HepG2 (cell line): ENCODE results near the gene LZTS2. TPM values are rescaled to one million over a fixed set of nuclear protein-coding genes. Genes with fewer than 3 reads are reported as not detected.

ENCODE experiments used
- EHMT2 ChIP-seq: fragments of 200-600 bp; sonication (generic); IDR thresholded peaks from 2 replicates; pipeline ENCODE4 v1.7.0; 2017; ENCODE audit warnings: antibody characterized with exemption, low read depth, low read length, borderline replicate concordance
- FOXC1 ChIP-seq: sonication (generic); formaldehyde crosslinking; IDR thresholded peaks from 2 replicates; pipeline ENCODE4 v1.8.0; 2022; ENCODE audit warnings: mild to moderate bottlenecking, missing genetic modification reagents, borderline replicate concordance
- GATA4 ChIP-seq: sonication (generic); IDR thresholded peaks from 2 replicates; pipeline ENCODE4 v1.6.1; 2016; ENCODE audit warnings: antibody characterized with exemption, low read depth, borderline replicate concordance
- GFI1 ChIP-seq: sonication (generic); formaldehyde crosslinking; IDR thresholded peaks from 2 replicates; pipeline ENCODE4 v1.5.0; 2020; ENCODE audit warnings: missing genetic modification reagents, mild to moderate bottlenecking, borderline replicate concordance
- GLI4 ChIP-seq: sonication (generic); formaldehyde crosslinking; IDR thresholded peaks from 2 replicates; pipeline ENCODE4 v1.5.1; 2020; ENCODE audit warnings: missing genetic modification reagents, mild to moderate bottlenecking, moderate library complexity, borderline replicate concordance
- MAFG ChIP-seq: sonication (generic); formaldehyde crosslinking; IDR thresholded peaks from 2 replicates; pipeline ENCODE4 v1.5.1; 2020; ENCODE audit warnings: mild to moderate bottlenecking, missing genetic modification reagents
- POLR2A ChIP-seq, 2 experiments: IDR thresholded peaks; 2 replicates each; pipeline ENCODE4 v1.6.1; 2011; ENCODE audit warnings: low read depth in 2 of 2, low read length in 2 of 2, mild to moderate bottlenecking in 1 of 2, moderate library complexity in 1 of 2; ENCODE audit not compliant: insufficient read depth in 1 of 2
- SAP130 ChIP-seq: IDR thresholded peaks from 2 replicates; pipeline ENCODE4 v1.6.1; 2016; ENCODE audit warnings: low read depth
- YEATS4 ChIP-seq: sonication (generic); formaldehyde crosslinking; IDR thresholded peaks from 2 replicates; pipeline ENCODE4 v1.4.0; 2020; ENCODE audit warnings: missing genetic modification reagents, borderline replicate concordance
- ZNF276 ChIP-seq: sonication (generic); formaldehyde crosslinking; IDR thresholded peaks from 2 replicates; pipeline ENCODE4 v1.4.0; 2020; ENCODE audit warnings: mild to moderate bottlenecking, low read depth, missing genetic modification reagents
- ZNF34 ChIP-seq: sonication (generic); formaldehyde crosslinking; IDR thresholded peaks from 2 replicates; pipeline ENCODE4 v1.4.0; 2020; ENCODE audit warnings: mild to moderate bottlenecking, missing genetic modification reagents, borderline replicate concordance
- ZNF44 ChIP-seq: sonication (generic); formaldehyde crosslinking; IDR thresholded peaks from 2 replicates; pipeline ENCODE4 v1.5.1; 2020; ENCODE audit warnings: mild to moderate bottlenecking, missing genetic modification reagents
- ZNF670 ChIP-seq: sonication (generic); formaldehyde crosslinking; IDR thresholded peaks from 2 replicates; pipeline ENCODE4 v1.8.0; 2022; ENCODE audit warnings: mild to moderate bottlenecking, missing genetic modification reagents, borderline replicate concordance
- ZNF850 ChIP-seq: sonication (generic); formaldehyde crosslinking; conservative IDR thresholded peaks from 2 replicates; pipeline ENCODE4 v1.9.0; 2021; ENCODE audit warnings: mild to moderate bottlenecking, missing genetic modification reagents
- polyA plus RNA-seq, 8 experiments: library from polyadenylated mRNA; depleted of rRNA in 3 of 8; stranded (reverse) in 7 of 8; unstranded in 1 of 8; fragments of >200 nt; fragmentation: Illumina TruSeq in 4 of 8; extraction: Trizol in 4 of 8; gene quantifications; 2 replicates each; pipeline versions ENCODE4 v1.2.1 to v1.2.3, GENCODE V29; 2011 to 2016; ENCODE audit warnings: low read depth in 4 of 8, missing spikeins in 1 of 8, mixed read lengths in 1 of 8; ENCODE audit not compliant: insufficient read depth in 1 of 8
- total RNA-seq, 5 experiments: library from RNA; depleted of rRNA; stranded (reverse); fragments of >200 nt; fragmentation: Illumina TruSeq; extraction: Trizol; gene quantifications; 2 replicates each; pipeline ENCODE4 v1.2.3, GENCODE V29; 2016; ENCODE audit warnings: low read depth in 1 of 5
- TF ChIP-seq, protein P1 (sequence below): sonication (generic); formaldehyde crosslinking; IDR thresholded peaks from 2 replicates; pipeline ENCODE4 v1.4.0; 2020; ENCODE audit warnings: missing genetic modification reagents
- TF ChIP-seq, protein P2 (sequence below): sonication (generic); formaldehyde crosslinking; IDR thresholded peaks from 2 replicates; pipeline ENCODE4 v1.5.1; 2020; ENCODE audit warnings: missing genetic modification reagents, mild to moderate bottlenecking, borderline replicate concordance
- TF ChIP-seq, protein P3 (sequence below): sonication (generic); formaldehyde crosslinking; IDR thresholded peaks from 2 replicates; pipeline ENCODE4 v1.5.1; 2020; ENCODE audit warnings: missing genetic modification reagents, mild to moderate bottlenecking, borderline replicate concordance

Gene LZTS2
- total and polyA plus RNA-seq, 2 of the 13 experiments (the other 11 are each of a cell fraction or from before 2014, with no cell fraction given): 43.6 to 65.6 TPM

GRCh38 chr10:101011517-101012423 is 12.2 kb downstream of the LZTS2 start (continued):
- TF ChIP-seq POLR2A (IDR thresholded peaks at IDR 0.05; ENCODE audit: insufficient read depth in 1 of 2, low read depth in 2 of 2, low read length in 2 of 2): no peak
- TF ChIP-seq MAFG: no peak
- TF ChIP-seq, protein P1, sequence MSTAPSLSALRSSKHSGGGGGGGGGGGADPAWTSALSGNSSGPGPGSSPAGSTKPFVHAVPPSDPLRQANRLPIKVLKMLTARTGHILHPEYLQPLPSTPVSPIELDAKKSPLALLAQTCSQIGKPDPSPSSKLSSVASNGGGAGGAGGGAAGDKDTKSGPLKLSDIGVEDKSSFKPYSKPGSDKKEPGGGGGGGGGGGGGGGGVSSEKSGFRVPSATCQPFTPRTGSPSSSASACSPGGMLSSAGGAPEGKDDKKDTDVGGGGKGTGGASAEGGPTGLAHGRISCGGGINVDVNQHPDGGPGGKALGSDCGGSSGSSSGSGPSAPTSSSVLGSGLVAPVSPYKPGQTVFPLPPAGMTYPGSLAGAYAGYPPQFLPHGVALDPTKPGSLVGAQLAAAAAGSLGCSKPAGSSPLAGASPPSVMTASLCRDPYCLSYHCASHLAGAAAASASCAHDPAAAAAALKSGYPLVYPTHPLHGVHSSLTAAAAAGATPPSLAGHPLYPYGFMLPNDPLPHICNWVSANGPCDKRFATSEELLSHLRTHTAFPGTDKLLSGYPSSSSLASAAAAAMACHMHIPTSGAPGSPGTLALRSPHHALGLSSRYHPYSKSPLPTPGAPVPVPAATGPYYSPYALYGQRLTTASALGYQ (CRISPR knock-in tag): no peak
- peak; percentile 83; the same call in 1 of the 2 replicates for TF ChIP-seq GFI1 (CRISPR knock-in tag)
- TF ChIP-seq SAP130 (CRISPR knock-in tag): peak; percentile 52
- TF ChIP-seq, protein P2, sequence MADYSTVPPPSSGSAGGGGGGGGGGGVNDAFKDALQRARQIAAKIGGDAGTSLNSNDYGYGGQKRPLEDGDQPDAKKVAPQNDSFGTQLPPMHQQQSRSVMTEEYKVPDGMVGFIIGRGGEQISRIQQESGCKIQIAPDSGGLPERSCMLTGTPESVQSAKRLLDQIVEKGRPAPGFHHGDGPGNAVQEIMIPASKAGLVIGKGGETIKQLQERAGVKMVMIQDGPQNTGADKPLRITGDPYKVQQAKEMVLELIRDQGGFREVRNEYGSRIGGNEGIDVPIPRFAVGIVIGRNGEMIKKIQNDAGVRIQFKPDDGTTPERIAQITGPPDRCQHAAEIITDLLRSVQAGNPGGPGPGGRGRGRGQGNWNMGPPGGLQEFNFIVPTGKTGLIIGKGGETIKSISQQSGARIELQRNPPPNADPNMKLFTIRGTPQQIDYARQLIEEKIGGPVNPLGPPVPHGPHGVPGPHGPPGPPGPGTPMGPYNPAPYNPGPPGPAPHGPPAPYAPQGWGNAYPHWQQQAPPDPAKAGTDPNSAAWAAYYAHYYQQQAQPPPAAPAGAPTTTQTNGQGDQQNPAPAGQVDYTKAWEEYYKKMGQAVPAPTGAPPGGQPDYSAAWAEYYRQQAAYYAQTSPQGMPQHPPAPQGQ (CRISPR knock-in tag): no peak
- TF ChIP-seq, protein P3, sequence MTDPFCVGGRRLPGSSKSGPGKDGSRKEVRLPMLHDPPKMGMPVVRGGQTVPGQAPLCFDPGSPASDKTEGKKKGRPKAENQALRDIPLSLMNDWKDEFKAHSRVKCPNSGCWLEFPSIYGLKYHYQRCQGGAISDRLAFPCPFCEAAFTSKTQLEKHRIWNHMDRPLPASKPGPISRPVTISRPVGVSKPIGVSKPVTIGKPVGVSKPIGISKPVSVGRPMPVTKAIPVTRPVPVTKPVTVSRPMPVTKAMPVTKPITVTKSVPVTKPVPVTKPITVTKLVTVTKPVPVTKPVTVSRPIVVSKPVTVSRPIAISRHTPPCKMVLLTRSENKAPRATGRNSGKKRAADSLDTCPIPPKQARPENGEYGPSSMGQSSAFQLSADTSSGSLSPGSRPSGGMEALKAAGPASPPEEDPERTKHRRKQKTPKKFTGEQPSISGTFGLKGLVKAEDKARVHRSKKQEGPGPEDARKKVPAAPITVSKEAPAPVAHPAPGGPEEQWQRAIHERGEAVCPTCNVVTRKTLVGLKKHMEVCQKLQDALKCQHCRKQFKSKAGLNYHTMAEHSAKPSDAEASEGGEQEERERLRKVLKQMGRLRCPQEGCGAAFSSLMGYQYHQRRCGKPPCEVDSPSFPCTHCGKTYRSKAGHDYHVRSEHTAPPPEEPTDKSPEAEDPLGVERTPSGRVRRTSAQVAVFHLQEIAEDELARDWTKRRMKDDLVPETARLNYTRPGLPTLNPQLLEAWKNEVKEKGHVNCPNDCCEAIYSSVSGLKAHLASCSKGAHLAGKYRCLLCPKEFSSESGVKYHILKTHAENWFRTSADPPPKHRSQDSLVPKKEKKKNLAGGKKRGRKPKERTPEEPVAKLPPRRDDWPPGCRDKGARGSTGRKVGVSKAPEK (CRISPR knock-in tag): no peak
- no peak for TF ChIP-seq GLI4 (CRISPR knock-in tag)
- TF ChIP-seq EHMT2: no peak
- TF ChIP-seq GATA4: no peak
- TF ChIP-seq ZNF44: no peak
- no peak for TF ChIP-seq FOXC1
- no peak for TF ChIP-seq YEATS4 (CRISPR knock-in tag)
- no peak for TF ChIP-seq ZNF276 (CRISPR knock-in tag)
- no peak for TF ChIP-seq ZNF670
- no peak for TF ChIP-seq ZNF34 (CRISPR knock-in tag)
- no peak for TF ChIP-seq ZNF850
